B cell (primary cell): ENCODE data around the gene ARL6IP1. TPM values are rescaled to one million over a fixed set of nuclear protein-coding genes. Genes with fewer than 3 reads are reported as not detected.

Experiments used
- ATAC-seq: fragments of 200-7000 bp; cut with Tn5 transposase; one replicate; pipeline ENCODE4 v1.10.0; 2021; ENCODE audit warnings: low read depth, mild to moderate bottlenecking, moderate number of reproducible peaks, moderate library complexity
- CTCF ChIA-PET: fragments of 350-600 bp; sonication (Branson Sonifier 250); formaldehyde crosslinking; loops from one replicate; lab custom pipeline; 2021; ENCODE audit warnings: antibody characterized with exemption, inconsistent platforms; lab: Charles Lee
- POLR2A ChIA-PET: fragments of 350-600 bp; sonication (Branson Sonifier 250); formaldehyde crosslinking; loops from one replicate; lab custom pipeline; 2021; ENCODE audit warnings: antibody characterized with exemption; lab: Charles Lee
- DNase-seq: peaks from one replicate; pipeline ENCODE4 v3.0.0; 2013
- H2AFZ ChIP-seq: 2 replicates; pipeline ENCODE4 v1.6.1; 2012; ENCODE audit warnings: mild to moderate bottlenecking, low read depth, low read length; ENCODE audit not compliant: insufficient read depth, poor library complexity, severe bottlenecking
- H3K27ac ChIP-seq, 2 donors: 1 replicate in 1 of 2; 2 replicates in 1 of 2; pipeline ENCODE4 v1.5.1; 2012 to 2013; ENCODE audit warnings: low read length in 2 of 2, mild to moderate bottlenecking in 2 of 2, moderate library complexity in 1 of 2
- H3K27me3 ChIP-seq, 4 experiments: fragments of 200-600 bp in 1 of 4; sonication (generic) in 1 of 4; replicated peaks in 1 of 4; 1 replicate in 2 of 4; 2 replicates in 2 of 4; pipeline versions ENCODE4 v1.6.1 to v1.7.0; 2013 to 2016; ENCODE audit warnings: low read length in 3 of 4, mild to moderate bottlenecking in 2 of 4, mixed read lengths in 1 of 4, moderate library complexity in 1 of 4; ENCODE audit not compliant: insufficient read depth in 4 of 4, control insufficient read depth in 3 of 4; ENCODE audit errors: control extremely low read depth in 1 of 4
- H3K36me3 ChIP-seq, 2 experiments: replicated peaks in 1 of 2; 1 replicate in 1 of 2; 2 replicates in 1 of 2; pipeline versions ENCODE4 v1.6.1 to v1.7.1; 2013; ENCODE audit warnings: low read length in 1 of 2; ENCODE audit not compliant: insufficient read depth in 2 of 2, control insufficient read depth in 1 of 2; ENCODE audit errors: control extremely low read depth in 1 of 2, extremely low read depth in 1 of 2
- H3K4me1 ChIP-seq, 2 donors: fragments of 200-600 bp in 1 of 2; sonication (generic) in 1 of 2; 1 replicate in 1 of 2; 2 replicates in 1 of 2; pipeline versions ENCODE4 v1.5.1 to v1.6.1; 2013 to 2017; ENCODE audit warnings: low read length in 2 of 2; ENCODE audit not compliant: control insufficient read depth in 2 of 2, insufficient read depth in 2 of 2
- H3K4me2 ChIP-seq: replicated peaks from 2 replicates; pipeline ENCODE3; 2012; ENCODE audit warnings: mild to moderate bottlenecking, low read depth, low read length; ENCODE audit not compliant: poor library complexity, severe bottlenecking
- H3K4me3 ChIP-seq, 5 experiments: fragments of 200-600 bp in 1 of 5; sonication (generic) in 1 of 5; 1 replicate in 3 of 5; 2 replicates in 2 of 5; pipeline versions ENCODE4 v1.5.1 to v1.7.0; 2011 to 2016; ENCODE audit warnings: low read length in 4 of 5, mild to moderate bottlenecking in 4 of 5, low read depth in 2 of 5, control low read depth in 1 of 5, moderate library complexity in 1 of 5; ENCODE audit not compliant: insufficient read depth in 1 of 5; ENCODE audit errors: control extremely low read depth in 1 of 5, extremely low read depth in 1 of 5
- H3K79me2 ChIP-seq: fragments of 200-600 bp; sonication (generic); one replicate; pipeline ENCODE4 v1.6.0; 2016; ENCODE audit warnings: low read length; ENCODE audit not compliant: control insufficient read depth, insufficient read depth
- H3K9ac ChIP-seq: fragments of 200-600 bp; sonication (generic); 2 replicates; pipeline ENCODE4 v1.6.1; 2017; ENCODE audit warnings: mild to moderate bottlenecking, low read length, moderate library complexity
- H3K9me3 ChIP-seq, 3 donors: one replicate each; pipeline versions ENCODE4 v1.6.1 to v1.7.1; 2013; ENCODE audit warnings: low read length in 2 of 3; ENCODE audit not compliant: control insufficient read depth in 2 of 3, insufficient read depth in 1 of 3; ENCODE audit errors: control extremely low read depth in 1 of 3
- H4K20me1 ChIP-seq: 2 replicates; pipeline ENCODE4 v1.6.0; 2012; ENCODE audit warnings: mild to moderate bottlenecking, low read length; ENCODE audit not compliant: insufficient read depth, control insufficient read depth, poor library complexity, severe bottlenecking
- H3K27ac Mint-ChIP-seq: one replicate; pipeline ENCODE4 v1.8.0; 2021; ENCODE audit warnings: mixed read lengths
- H3K27me3 Mint-ChIP-seq: one replicate; pipeline ENCODE4 v1.8.0; 2021; ENCODE audit warnings: mixed read lengths
- H3K4me1 Mint-ChIP-seq: one replicate; pipeline ENCODE4 v1.8.0; 2021; ENCODE audit warnings: mixed read lengths
- H3K4me3 Mint-ChIP-seq: one replicate; pipeline ENCODE4 v1.8.0; 2021; ENCODE audit warnings: mixed read lengths
- H3K9me3 Mint-ChIP-seq: one replicate; pipeline ENCODE4 v1.8.0; 2022; ENCODE audit warnings: mixed read lengths; ENCODE audit not compliant: insufficient read depth
- CTCF ChIP-seq: fragments of 200-600 bp; IDR thresholded peaks from one replicate; pipeline ENCODE4 v1.8.0; 2022; ENCODE audit warnings: antibody characterized with exemption, mild to moderate bottlenecking
- EZH2 ChIP-seq: IDR thresholded peaks from 2 replicates; pipeline ENCODE4 v1.6.1; 2012; ENCODE audit warnings: borderline replicate concordance, low read depth, mild to moderate bottlenecking, moderate library complexity, low read length; ENCODE audit not compliant: insufficient read depth, poor library complexity, severe bottlenecking
- WGBS: methylation state at CpG from one replicate; pipeline ENCODE4 v1.1.5; 2013; ENCODE audit warnings: missing lambda C conversion rate; ENCODE audit not compliant: insufficient coverage; 5-methylcytosine and 5-hydroxymethylcytosine counted together
- intact Hi-C: fragments of 100-400 bp; cut with micrococcal nuclease; formaldehyde crosslinking; loops from one replicate; pipeline ENCODE4 v1.10.0; 2022
- polyA minus RNA-seq: library from RNA; depleted of rRNA, polyadenylated mRNA; stranded (reverse); fragments of >200 nt; gene quantifications from 2 replicates; pipeline ENCODE4 v1.2.3, GENCODE V29; 2012
- polyA plus RNA-seq: library from polyadenylated mRNA; depleted of rRNA; stranded (reverse); fragments of >200 nt; gene quantifications from 2 replicates; pipeline ENCODE4 v1.2.3, GENCODE V29; 2012
- total RNA-seq, 2 donors: library from RNA; stranded (reverse); fragments of 120-200 nt in 1 of 2; gene quantifications; 1 replicate in 1 of 2; 2 replicates in 1 of 2; pipeline versions ENCODE4 v1.2.3 to v1.2.4, GENCODE V29; 2013 to 2022

Gene ARL6IP1
- 106 and 109 TPM in 2 replicates for total RNA-seq
- 121 TPM for total RNA-seq (2013)
- 52.0 and 144 TPM in 2 replicates for polyA plus RNA-seq
- polyA minus RNA-seq: 69.8 and 98.0 TPM in 2 replicates

- POLR2A ChIA-PET: interaction anchor here (0.6 to 2.2 kb wide), 9 partner anchors 9 to 754 kb away, joined by 3 to 28 read pairs (median 3); partner anchors contain the start of genes RPS15A and VPS35L
- Histone ChIP-seq H4K20me1 (peaks cover 17% of the 10 kb centered on the region), H2AFZ (peak within 1 kb of the TSS; percentile 92), H3K9ac (peak within 1 kb of the TSS; percentile 96), H3K4me3 (peak within 1 kb of the TSS; percentile 76 to 94 (median 85)), H3K4me2 (peak within 1 kb of the TSS; percentile 80), H3K27me3 (no peaks in the 10 kb centered on the region), H3K4me1 (peaks cover 16 to 21% of the 10 kb centered on the region in 2 donors), H3K27ac (peak within 1 kb of the TSS; percentile 92 to 95), H3K79me2 (peaks cover 41% of the 10 kb centered on the region), H3K9me3 (no peaks in the 10 kb centered on the region), H3K36me3 (peaks cover 8 to 14% of the 10 kb centered on the region in 2 experiments)
- no peaks in the 10 kb centered on the region for H3K27me3 Mint-ChIP-seq
- intact Hi-C loops: loop anchor here (1.0 to 5.0 kb wide), 5 partner anchors 11 to 916 kb away; partner anchors contain the start of genes CCP110, IQCK, KNOP1 and RPS15A
- ATAC-seq: peak; percentile 96
- DNase-seq: peak; percentile 100
- under 1% methylated on average over 77 of the region's 77 CpGs for WGBS
- CTCF ChIA-PET: interaction anchor here (0.6 to 4.3 kb wide), 13 partner anchors 11 to 780 kb away, joined by 3 to 73 read pairs (median 3); partner anchors contain the start of genes COQ7, RPS15A and VPS35L
- no peaks in the 10 kb centered on the region for H3K9me3 Mint-ChIP-seq
- peak within 1 kb of the TSS; percentile 95 for H3K27ac Mint-ChIP-seq
- TF ChIP-seq EZH2 (no peak), CTCF (peak; percentile 96)
- peak within 1 kb of the TSS; percentile 92 for H3K4me3 Mint-ChIP-seq
- H3K4me1 Mint-ChIP-seq: peaks cover 38% of the 10 kb centered on the region
Observed at GRCh38 chr16:18801145-18801972, at the start of gene ARL6IP1. Gene ARL6IP1 (minus strand): TSS chr16:18801549. CDS start chr16:18801466, 83 bp downstream.

- no peaks in the 10 kb centered on the region for H3K27me3 ChIP-seq
- H3K27me3 Mint-ChIP-seq: no peaks in the 10 kb centered on the region
- peaks cover 2% of the 10 kb centered on the region for H3K4me1 Mint-ChIP-seq
- H3K79me2 ChIP-seq: no peaks in the 10 kb centered on the region
- ATAC-seq (no peak), DNase-seq (no peak)
- WGBS: no CpG with 5 or more reads among the region's 1 CpG
- H3K9me3 Mint-ChIP-seq: no peaks in the 10 kb centered on the region
- no peak overlapping the region for H3K4me3 ChIP-seq
- no peak overlapping the region for H3K9ac ChIP-seq
- TF ChIP-seq CTCF (no peak), EZH2 (no peak)
- H3K36me3 ChIP-seq: peaks cover 9 to 78% of the 10 kb centered on the region in 2 experiments
- ChIA-PET CTCF (no interaction called here), POLR2A (no interaction called here)
- intact Hi-C loops: no loop called here
- no peak overlapping the region for H3K27ac ChIP-seq
- H3K4me2 ChIP-seq: no peak overlapping the region
- no peaks in the 10 kb centered on the region for H3K9me3 ChIP-seq
- no peaks in the 10 kb centered on the region for H3K4me1 ChIP-seq
- no peak overlapping the region for H3K4me3 Mint-ChIP-seq
- H3K27ac Mint-ChIP-seq: no peak overlapping the region
- H2AFZ ChIP-seq: no peak overlapping the region
- H4K20me1 ChIP-seq: no peaks in the 10 kb centered on the region
Observed at GRCh38 chr16:18846416-18846815, 45.1 kb upstream of the ARL6IP1 start.
